HUES48 (cell line): ENCODE results near the gene FNTB.

Source experiments
- H3K27ac ChIP-seq: one replicate; pipeline ENCODE4 v1.7.0; 2013; ENCODE audit warnings: low read depth, low read length, inconsistent platforms
- H3K27me3 ChIP-seq: 2 replicates; pipeline ENCODE4 v1.6.1; 2013; ENCODE audit warnings: mild to moderate bottlenecking, low read length; ENCODE audit not compliant: control insufficient read depth, insufficient read depth
- H3K36me3 ChIP-seq: 2 replicates; pipeline ENCODE4 v1.6.1; 2013; ENCODE audit warnings: low read length; ENCODE audit not compliant: control insufficient read depth, insufficient read depth
- H3K4me1 ChIP-seq: 2 replicates; pipeline ENCODE4 v1.6.1; 2013; ENCODE audit warnings: mild to moderate bottlenecking, low read length; ENCODE audit not compliant: control insufficient read depth, insufficient read depth
- H3K4me3 ChIP-seq: 2 replicates; pipeline ENCODE4 v1.5.1; 2013; ENCODE audit warnings: mild to moderate bottlenecking, low read depth, low read length
- H3K9ac ChIP-seq: 2 replicates; pipeline ENCODE4 v1.6.1; 2013; ENCODE audit warnings: mild to moderate bottlenecking, low read depth, low read length, moderate library complexity
- H3K9me3 ChIP-seq: 2 replicates; pipeline ENCODE4 v1.6.1; 2013; ENCODE audit warnings: low read length; ENCODE audit not compliant: control insufficient read depth, insufficient read depth

Gene FNTB

DNA sequence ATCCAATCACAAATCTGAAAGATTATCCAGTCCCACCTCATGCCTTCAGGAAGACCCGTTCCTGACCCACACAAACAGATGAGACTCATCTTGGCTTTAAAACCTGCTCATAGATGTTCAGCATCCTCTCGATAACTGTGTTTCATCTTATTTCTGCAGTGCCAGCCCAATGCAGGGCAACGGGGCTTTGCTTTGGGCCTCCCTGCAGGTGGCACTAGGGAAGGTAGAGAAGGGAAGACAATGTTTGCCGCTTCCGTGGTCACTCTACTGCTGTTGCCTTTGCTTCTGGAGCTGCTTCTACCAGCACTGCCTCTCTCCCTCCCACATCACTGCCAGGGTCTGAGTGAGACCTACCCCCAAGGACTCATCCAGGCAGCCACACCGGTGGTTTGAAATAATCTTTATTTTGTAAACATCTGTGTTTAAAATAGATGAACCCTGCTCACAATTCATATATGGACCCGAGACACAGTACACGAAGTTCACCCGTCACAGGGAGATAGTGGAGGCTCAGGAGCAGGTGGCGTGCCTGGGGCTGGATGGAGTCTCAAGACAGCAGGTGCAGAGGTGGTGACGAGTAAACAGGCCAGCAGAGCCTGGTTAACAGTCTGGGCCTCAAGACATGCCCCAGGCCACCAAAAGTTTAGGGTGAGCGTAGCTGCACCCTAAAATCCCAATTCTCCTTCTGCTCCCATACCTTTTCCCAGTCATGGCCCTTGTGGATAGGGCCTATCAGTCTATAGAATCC lies 41.1 kb upstream of the FNTB start:
- Histone ChIP-seq H3K36me3 (peaks cover 37% of the 10 kb centered on the region), H3K4me1 (peaks cover 22% of the 10 kb centered on the region), H3K27ac (no peak overlapping the region), H3K9ac (no peak overlapping the region), H3K27me3 (no peaks in the 10 kb centered on the region), H3K4me3 (no peak overlapping the region), H3K9me3 (no peaks in the 10 kb centered on the region)

DNA sequence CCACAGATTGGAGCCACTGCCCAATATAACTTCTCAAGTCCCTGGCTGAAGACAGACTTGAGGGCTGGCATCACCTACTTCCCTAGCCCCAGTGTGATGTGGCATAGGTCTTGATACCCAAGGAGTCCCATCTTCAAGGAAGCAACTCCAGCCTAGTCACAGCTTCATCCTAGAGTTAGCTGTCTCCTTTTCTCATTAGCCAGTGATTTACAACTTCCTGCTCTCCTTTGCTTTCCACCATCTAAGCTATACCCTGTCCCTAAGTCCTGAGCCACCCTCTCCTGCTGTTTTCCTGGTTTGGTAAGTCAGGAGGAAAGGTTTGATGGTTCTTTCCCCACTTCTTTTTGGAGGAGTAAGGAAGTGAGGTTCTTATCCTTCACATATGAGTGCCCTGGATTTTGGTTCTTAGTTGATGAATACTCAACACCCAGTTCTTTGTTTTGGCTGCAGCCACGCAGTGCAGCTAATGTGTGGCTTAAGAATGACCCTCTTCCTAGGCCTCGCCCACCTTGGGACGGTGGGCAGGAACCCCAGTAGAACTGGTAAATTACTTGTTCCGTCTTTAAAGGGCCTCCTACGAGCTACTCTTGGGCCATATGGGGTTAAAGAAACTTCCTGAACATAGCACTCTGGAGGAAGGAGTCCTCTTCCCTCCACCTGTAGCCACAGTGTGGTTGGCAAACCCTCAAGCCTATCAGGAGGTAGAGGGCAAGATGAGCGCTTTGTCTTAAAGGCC lies 40.2 kb upstream of the FNTB start:
- Histone ChIP-seq H3K27me3 (no peaks in the 10 kb centered on the region), H3K27ac (no peak overlapping the region)

DNA sequence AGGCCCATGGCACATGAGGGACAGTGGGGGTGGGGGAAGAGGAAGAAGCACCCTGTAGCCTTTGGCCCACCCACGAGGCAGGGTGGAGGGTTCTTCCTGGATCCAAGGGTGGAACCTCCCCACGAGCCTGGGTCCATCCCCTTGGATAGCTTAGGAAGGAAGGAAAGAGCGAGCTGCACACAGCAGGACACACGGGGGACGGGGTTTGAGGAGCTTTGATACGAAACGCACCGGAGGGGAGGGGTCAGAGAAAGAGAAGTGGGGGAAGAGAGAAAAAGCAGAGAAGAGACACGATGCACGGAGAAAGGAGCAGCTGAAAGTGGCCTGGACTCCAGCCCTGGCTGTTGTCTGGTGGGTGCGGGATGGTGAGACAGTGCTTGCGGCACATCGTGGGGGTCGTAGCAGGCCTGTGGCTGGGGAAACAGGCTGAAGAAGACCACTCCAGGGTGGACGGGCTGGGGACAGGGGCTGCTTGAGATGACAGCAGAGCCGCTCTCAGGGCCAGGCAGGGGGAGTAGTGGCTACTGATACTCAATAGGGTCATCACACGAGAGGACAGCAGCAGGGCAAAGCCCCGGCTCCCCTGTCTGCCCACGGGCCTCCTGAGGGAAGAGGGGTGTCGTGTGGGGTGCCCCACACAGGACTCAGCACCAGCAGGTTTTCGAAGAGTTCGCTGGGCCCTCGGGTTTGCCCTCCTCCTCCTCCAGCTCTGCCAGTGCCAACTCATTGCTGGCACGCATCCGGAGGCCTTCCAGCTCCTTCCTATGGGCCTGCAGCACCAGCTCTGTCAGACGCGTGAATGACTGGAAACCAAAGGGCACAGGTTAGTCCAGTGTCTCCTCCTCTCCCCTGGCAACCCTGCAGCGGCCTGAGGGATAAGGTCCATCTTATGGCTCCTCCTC lies 38.7 kb upstream of the FNTB start:
- Histone ChIP-seq H3K9me3 (no peaks in the 10 kb centered on the region), H3K4me3 (no peak overlapping the region), H3K9ac (no peak overlapping the region), H3K27me3 (no peaks in the 10 kb centered on the region), H3K36me3 (peaks cover 56% of the 10 kb centered on the region), H3K4me1 (peaks cover 14% of the 10 kb centered on the region), H3K27ac (no peak overlapping the region)

More for the DNA sequence above, 40.2 kb upstream of the FNTB start:
- Histone ChIP-seq H3K4me3 (no peak overlapping the region), H3K4me1 (peaks cover 22% of the 10 kb centered on the region), H3K36me3 (peaks cover 45% of the 10 kb centered on the region), H3K9ac (no peak overlapping the region), H3K9me3 (no peaks in the 10 kb centered on the region)

DNA sequence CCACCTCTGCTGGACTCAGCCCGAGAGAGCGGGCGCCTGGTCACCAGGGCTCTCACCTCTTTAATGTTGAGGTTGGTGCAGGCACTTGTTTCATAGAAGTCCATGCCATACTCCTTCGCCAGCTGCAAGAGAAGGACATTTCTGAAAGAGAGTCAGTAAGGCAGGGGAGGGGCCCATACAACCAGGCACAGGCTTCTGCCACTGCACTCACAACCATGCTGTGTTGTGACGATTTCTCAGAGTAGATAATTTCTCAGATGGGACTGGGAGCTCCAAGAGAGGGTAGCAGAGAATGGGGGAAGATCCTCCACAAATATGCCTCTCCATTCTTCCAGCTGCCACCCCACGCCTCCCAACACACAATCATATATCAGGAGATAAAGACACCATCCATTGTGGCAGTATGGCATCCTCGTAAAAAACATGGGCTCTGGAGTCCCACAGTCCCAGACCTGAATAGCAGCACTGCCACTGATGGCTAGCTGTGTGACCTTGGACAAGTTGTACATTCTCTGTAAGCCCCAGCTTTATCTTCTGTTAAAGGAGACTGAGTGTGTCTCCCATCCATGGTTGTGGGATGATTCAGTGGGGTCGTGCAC lies 38.0 kb upstream of the FNTB start:
- Histone ChIP-seq H3K9me3 (no peaks in the 10 kb centered on the region), H3K27me3 (no peaks in the 10 kb centered on the region), H3K4me1 (peaks cover 6% of the 10 kb centered on the region), H3K4me3 (no peak overlapping the region), H3K27ac (no peak overlapping the region), H3K9ac (no peak overlapping the region), H3K36me3 (peaks cover 56% of the 10 kb centered on the region)

DNA sequence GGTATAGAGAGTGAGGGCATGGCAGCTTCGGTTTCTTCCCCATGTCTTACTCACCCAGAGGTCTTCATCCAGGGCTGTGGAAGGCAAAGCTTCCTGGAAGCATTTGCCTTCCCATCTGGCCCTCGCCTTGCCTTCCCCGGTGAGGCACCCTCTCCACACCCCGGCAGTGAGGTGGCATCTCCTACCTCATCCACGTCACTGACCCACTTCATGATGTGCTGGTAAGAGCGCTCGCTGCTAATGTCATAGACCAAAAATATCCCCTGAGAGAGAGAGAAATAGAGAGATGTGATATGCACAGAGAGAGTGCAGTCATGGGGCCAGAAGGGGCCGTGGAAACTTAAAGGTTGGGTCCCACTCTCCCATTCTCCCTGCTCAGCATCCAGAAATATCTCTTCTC lies 35.8 kb upstream of the FNTB start:
- no peaks in the 10 kb centered on the region for H3K27me3 ChIP-seq
- peaks cover 13% of the 10 kb centered on the region for H3K4me1 ChIP-seq
- no peak overlapping the region for H3K9ac ChIP-seq
- peaks cover 56% of the 10 kb centered on the region for H3K36me3 ChIP-seq
- no peak overlapping the region for H3K4me3 ChIP-seq
- no peaks in the 10 kb centered on the region for H3K9me3 ChIP-seq
- no peak overlapping the region for H3K27ac ChIP-seq

DNA sequence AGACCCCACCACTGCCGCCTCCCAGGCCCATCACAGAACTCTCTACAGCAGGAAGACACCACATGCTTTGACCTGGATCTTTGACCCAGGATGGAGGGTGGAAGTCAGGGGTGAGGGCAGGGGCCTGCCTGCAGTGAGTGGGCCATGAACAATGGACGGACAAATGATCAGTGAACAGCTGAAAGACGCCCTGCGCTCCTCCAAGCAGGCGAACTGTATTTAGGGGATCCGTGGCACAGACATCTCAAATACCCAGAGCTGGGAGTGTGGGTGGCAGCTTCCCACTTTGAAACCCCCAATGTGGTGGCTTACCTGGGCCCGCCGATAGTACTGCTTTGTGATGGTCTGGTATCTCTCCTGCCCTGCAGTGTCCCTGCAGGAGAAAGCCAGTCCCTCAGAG lies 35.4 kb upstream of the FNTB start:
- H3K9me3 ChIP-seq: no peaks in the 10 kb centered on the region
- no peak overlapping the region for H3K9ac ChIP-seq
- no peak overlapping the region for H3K4me3 ChIP-seq

DNA sequence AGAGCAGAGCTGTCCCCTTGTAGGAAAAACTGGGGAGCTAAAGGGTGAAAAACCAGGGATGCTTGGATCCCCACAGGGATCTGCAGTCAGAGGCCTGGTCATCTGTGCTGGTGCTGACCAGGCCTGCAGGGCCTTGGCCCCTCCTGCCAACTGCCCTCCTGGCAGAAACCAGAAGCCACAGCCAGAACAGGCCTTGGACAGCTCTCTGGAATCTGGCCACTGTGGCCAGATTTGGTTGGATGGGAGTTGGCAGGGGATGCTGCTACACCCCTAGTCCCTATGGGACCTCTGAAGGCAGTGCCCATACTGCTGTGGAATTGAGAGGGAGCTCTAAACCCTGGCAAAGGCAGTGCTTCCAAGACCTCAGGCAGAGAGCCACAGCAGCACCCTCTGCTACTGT lies 35.0 kb upstream of the FNTB start:
- H3K4me3 ChIP-seq: no peak overlapping the region
- no peak overlapping the region for H3K27ac ChIP-seq
- peaks cover 21% of the 10 kb centered on the region for H3K4me1 ChIP-seq
- H3K9ac ChIP-seq: no peak overlapping the region
- no peaks in the 10 kb centered on the region for H3K9me3 ChIP-seq
- peaks cover 52% of the 10 kb centered on the region for H3K36me3 ChIP-seq
- H3K27me3 ChIP-seq: no peaks in the 10 kb centered on the region

More for the DNA sequence above, 35.4 kb upstream of the FNTB start:
- Histone ChIP-seq H3K36me3 (peaks cover 56% of the 10 kb centered on the region), H3K27ac (no peak overlapping the region), H3K4me1 (peaks cover 16% of the 10 kb centered on the region), H3K27me3 (no peaks in the 10 kb centered on the region)

DNA sequence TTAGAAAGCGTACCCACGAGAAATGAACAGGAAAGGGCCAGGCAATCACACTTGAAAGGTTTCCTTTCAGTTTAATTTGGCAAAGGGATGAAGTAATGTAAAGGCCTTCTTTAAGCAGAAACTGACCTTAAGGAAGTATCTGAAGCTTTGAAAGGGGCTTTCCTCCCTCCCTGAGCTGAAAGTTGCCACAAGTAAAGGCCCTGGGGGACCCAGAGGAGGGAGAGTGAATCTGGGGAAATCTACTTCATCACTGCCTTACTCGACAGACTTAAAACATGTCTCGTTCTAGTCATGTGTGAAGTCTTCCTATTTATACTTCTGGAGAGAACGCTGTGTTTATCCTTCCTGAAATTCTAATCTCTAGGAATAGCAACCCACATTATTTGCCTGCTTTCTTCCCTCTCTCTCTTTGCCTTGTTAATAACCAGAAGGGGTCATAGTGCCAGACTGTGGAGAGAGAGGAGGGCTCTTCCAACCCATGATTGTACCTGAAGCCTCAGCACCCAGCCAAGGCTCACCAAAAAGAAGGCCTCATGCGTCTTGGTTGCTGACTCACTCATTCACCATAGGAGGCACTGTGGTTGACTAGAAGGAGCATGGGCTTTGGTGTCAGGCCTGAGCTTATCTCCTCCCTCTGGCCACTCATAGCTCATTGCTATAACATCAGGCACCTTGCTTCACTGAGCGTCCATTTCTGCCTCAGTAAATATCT lies 33.9 kb upstream of the FNTB start:
- no peak overlapping the region for H3K27ac ChIP-seq
- no peaks in the 10 kb centered on the region for H3K9me3 ChIP-seq
- no peak overlapping the region for H3K9ac ChIP-seq
- no peak overlapping the region for H3K4me3 ChIP-seq
- H3K36me3 ChIP-seq: peaks cover 43% of the 10 kb centered on the region
- peaks cover 30% of the 10 kb centered on the region for H3K4me1 ChIP-seq
- H3K27me3 ChIP-seq: no peaks in the 10 kb centered on the region

DNA sequence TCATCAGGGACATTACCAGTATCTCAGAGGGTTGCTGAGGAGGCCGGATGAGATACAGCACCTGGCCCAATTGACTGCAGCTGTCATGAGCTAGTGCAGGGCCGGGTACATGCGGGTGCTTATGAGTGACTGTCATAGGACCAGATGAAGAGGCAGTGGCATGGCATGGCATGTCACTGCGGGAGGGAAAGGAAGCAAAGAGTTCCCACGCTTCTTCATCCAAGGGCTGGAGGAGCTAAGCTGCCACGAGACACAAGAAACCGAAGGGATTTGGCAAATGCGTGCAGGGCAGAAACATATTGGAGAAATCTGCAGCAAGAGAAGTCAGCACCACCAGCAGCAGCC lies 33.4 kb upstream of the FNTB start:
- H3K9ac ChIP-seq: no peak overlapping the region
- H3K4me3 ChIP-seq: no peak overlapping the region
- H3K4me1 ChIP-seq: peaks cover 30% of the 10 kb centered on the region
- no peaks in the 10 kb centered on the region for H3K9me3 ChIP-seq
- H3K27me3 ChIP-seq: no peaks in the 10 kb centered on the region
- peaks cover 38% of the 10 kb centered on the region for H3K36me3 ChIP-seq
- no peak overlapping the region for H3K27ac ChIP-seq

DNA sequence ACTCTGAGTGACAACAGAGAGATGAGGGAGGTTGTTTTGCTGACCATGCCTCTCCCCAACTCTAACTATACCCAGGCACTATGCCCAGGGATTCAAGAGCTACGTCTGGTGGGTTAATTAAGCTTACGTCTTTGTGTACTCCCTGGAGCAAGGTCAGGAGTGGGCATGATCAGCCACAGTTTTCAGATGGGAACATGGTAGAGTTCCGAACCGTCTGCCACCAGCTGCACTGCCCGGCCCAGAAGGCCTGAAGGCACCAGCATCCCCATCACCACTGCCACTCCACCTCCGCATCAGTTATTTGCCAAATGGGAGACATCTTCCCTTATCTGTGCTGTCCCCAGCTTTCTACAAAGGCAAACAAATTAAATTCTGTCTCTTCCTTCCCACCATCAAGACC lies 33.0 kb upstream of the FNTB start:
- Histone ChIP-seq H3K9ac (no peak overlapping the region), H3K9me3 (no peaks in the 10 kb centered on the region), H3K36me3 (peaks cover 35% of the 10 kb centered on the region)

More for the DNA sequence above, 33.0 kb upstream of the FNTB start:
- no peak overlapping the region for H3K27ac ChIP-seq
- peaks cover 30% of the 10 kb centered on the region for H3K4me1 ChIP-seq
- no peaks in the 10 kb centered on the region for H3K27me3 ChIP-seq
- H3K4me3 ChIP-seq: no peak overlapping the region
